ENCODE measurements around the gene ZNF823.
A peak's percentile ranks its signal among the peaks of the same experiment; 100 is the strongest.

GRCh38 chr19:11673608-11674041 lies 65.1 kb downstream of the ZNF823 start:
- peak; percentile 69 for TF ChIP-seq CTCF (IDR thresholded peaks at IDR 0.05; ENCODE audit: poor library complexity, severe bottlenecking)
- no peak for TF ChIP-seq EP300 (conservative IDR thresholded peaks at IDR 0.05; ENCODE audit: poor library complexity, severe bottlenecking)
- peak; percentile 62 for TF ChIP-seq SMC3 (conservative IDR thresholded peaks at IDR 0.05; ENCODE audit: poor library complexity)
- TF ChIP-seq TAF1 (IDR thresholded peaks at IDR 0.05; ENCODE audit: low read depth) = no peak
- TF ChIP-seq EZH2 (IDR thresholded peaks at IDR 0.05; ENCODE audit: borderline replicate concordance, insufficient read depth, low read length, poor library complexity, severe bottlenecking) = no peak
- TF ChIP-seq POLR2AphosphoS5 (IDR thresholded peaks at IDR 0.05) = no peak
